HCT116 (cell line): ENCODE data around the gene RET. TPM values are rescaled to one million over a fixed set of nuclear protein-coding genes. Genes with fewer than 3 reads are reported as not detected.

Source experiments
- ATAC-seq: fragments of 200-7000 bp; cut with Tn5 transposase; 2 replicates; pipeline ENCODE4 v1.9.1; 2020; ENCODE audit warnings: mild to moderate bottlenecking, moderate library complexity
- BruUV-seq: library from RNA; stranded (reverse); fragments of 400-500 nt; replicated peaks from 2 replicates; lab custom pipeline; 2021; lab: Mats Ljungman, UMichigan
- CTCF ChIA-PET: fragments of 300-600 bp; sonication (Branson Sonifier 250); formaldehyde crosslinking; loops from one replicate; lab custom pipeline; 2021; ENCODE audit warnings: antibody characterized with exemption; lab: Charles Lee
- POLR2A ChIA-PET: fragments of 300-600, 350-600 bp; sonication (Branson Sonifier 250); formaldehyde crosslinking; loops from one replicate; lab custom pipeline; 2021; ENCODE audit warnings: antibody characterized with exemption; lab: Charles Lee
- RAD21 ChIA-PET, 2 experiments: fragments of 300-600 bp; sonication (Branson Sonifier 250); formaldehyde crosslinking; loops; one replicate each; lab custom pipeline; 2023; ENCODE audit warnings: low total read pairs in 2 of 2; ENCODE audit not compliant: uncharacterized antibody in 2 of 2, unreplicated experiment in 2 of 2, low non-redundant PET in 1 of 2; lab: Charles Lee
- DNase-seq: peaks from one replicate; pipeline ENCODE4 v3.0.0-alpha.2; 2010; ENCODE audit warnings: low read depth, low spot score
- H2AFZ ChIP-seq: fragments of 200-600 bp; shearing (Covaris generic), sonication (generic); 2 replicates; pipeline ENCODE4 v1.6.1; 2017; ENCODE audit warnings: low read depth, mixed run types, mixed read lengths, antibody characterized with exemption, low read length; ENCODE audit not compliant: poor library complexity, severe bottlenecking
- H3K27ac ChIP-seq: 2 replicates; pipeline ENCODE4 v1.5.1; 2012; ENCODE audit warnings: low read depth, low read length
- H3K27me3 ChIP-seq: fragments of 200-600 bp; sonication (generic); 2 replicates; pipeline ENCODE4 v1.6.1; 2016; ENCODE audit warnings: mixed run types, low read length, mixed read lengths; ENCODE audit not compliant: insufficient read depth
- H3K36me3 ChIP-seq, 2 experiments: fragments of 200-500 bp in 1 of 2; fragments of 200-600 bp in 1 of 2; sonication (Bioruptor generic) in 1 of 2; sonication (generic) in 1 of 2; 2 replicates each; pipeline versions ENCODE4 v1.5.1 to v1.6.1; 2014 to 2016; ENCODE audit warnings: low read length in 2 of 2, inconsistent platforms in 1 of 2, mixed read lengths in 1 of 2, mixed run types in 1 of 2; ENCODE audit not compliant: insufficient read depth in 2 of 2, control insufficient read depth in 1 of 2
- H3K4me1 ChIP-seq, 2 experiments: fragments of 200-600 bp in 1 of 2; sonication (generic) in 1 of 2; 2 replicates each; pipeline versions ENCODE4 v1.5.1 to v1.6.1; 2012 to 2017; ENCODE audit warnings: low read length in 2 of 2, inconsistent platforms in 1 of 2, mild to moderate bottlenecking in 1 of 2, mixed read lengths in 1 of 2, mixed run types in 1 of 2, moderate library complexity in 1 of 2; ENCODE audit not compliant: insufficient read depth in 2 of 2, control insufficient read depth in 1 of 2
- H3K4me2 ChIP-seq: fragments of 200-600 bp; sonication (generic); 2 replicates; pipeline ENCODE4 v1.6.1; 2017; ENCODE audit warnings: mixed run types, low read length, mixed read lengths
- H3K4me3 ChIP-seq, 2 experiments: fragments of 200-600 bp in 1 of 2; sonication (generic) in 1 of 2; replicated peaks in 1 of 2; 2 replicates each; pipeline ENCODE4 v1.5.1; 2011 to 2016; ENCODE audit warnings: low read length in 2 of 2, control low read depth in 1 of 2, low read depth in 1 of 2, mild to moderate bottlenecking in 1 of 2, mixed read lengths in 1 of 2, mixed run types in 1 of 2
- H3K79me2 ChIP-seq: fragments of 200-600 bp; sonication (generic); 2 replicates; pipeline ENCODE4 v1.6.1; 2017; ENCODE audit warnings: mild to moderate bottlenecking, mixed run types, low read length, moderate library complexity, mixed read lengths; ENCODE audit not compliant: insufficient read depth
- H3K9ac ChIP-seq: fragments of 200-600 bp; sonication (generic); 2 replicates; pipeline ENCODE4 v1.6.1; 2016; ENCODE audit warnings: low read length, mixed read lengths
- H3K9me2 ChIP-seq: fragments of 200-600 bp; sonication (generic), shearing (Covaris generic); 2 replicates; pipeline ENCODE4 v1.6.1; 2017; ENCODE audit warnings: mixed run types, mild to moderate bottlenecking, moderate library complexity; ENCODE audit not compliant: insufficient read depth
- H3K9me3 ChIP-seq, 2 experiments: fragments of 200-500 bp in 1 of 2; fragments of 200-600 bp in 1 of 2; sonication (Bioruptor generic) in 1 of 2; sonication (generic) in 1 of 2; 2 replicates each; pipeline ENCODE4 v1.6.1; 2014 to 2017; ENCODE audit warnings: low read length in 2 of 2, mixed read lengths in 2 of 2, inconsistent platforms in 1 of 2, low read depth in 1 of 2, mild to moderate bottlenecking in 1 of 2, mixed run types in 1 of 2, moderate library complexity in 1 of 2; ENCODE audit not compliant: control insufficient read depth in 1 of 2, insufficient read depth in 1 of 2
- H4K20me1 ChIP-seq: fragments of 200-600 bp; sonication (generic), shearing (Covaris generic); 2 replicates; pipeline ENCODE4 v1.6.1; 2017; ENCODE audit warnings: mixed run types, mild to moderate bottlenecking, moderate library complexity; ENCODE audit not compliant: insufficient read depth
- ATF3 ChIP-seq: IDR thresholded peaks from 2 replicates; pipeline ENCODE4 v1.6.1; 2012
- CBX3 ChIP-seq: IDR thresholded peaks from 2 replicates; pipeline ENCODE4 v1.6.1; 2012; ENCODE audit warnings: low read depth
- CEBPB ChIP-seq: IDR thresholded peaks from 2 replicates; pipeline ENCODE4 v1.6.1; 2012; ENCODE audit warnings: low read depth
- CTCF ChIP-seq, 3 experiments: fragments of 200-600 bp in 1 of 3; sonication (generic) in 1 of 3; IDR thresholded peaks in 2 of 3; conservative IDR thresholded peaks in 1 of 3; 2 replicates each; pipeline ENCODE4 v1.5.1; 2012 to 2017; ENCODE audit warnings: low read depth in 2 of 3, low read length in 2 of 3, antibody characterized with exemption in 1 of 3, borderline replicate concordance in 1 of 3, control low read depth in 1 of 3, mild to moderate bottlenecking in 1 of 3, mixed read lengths in 1 of 3, mixed run types in 1 of 3, moderate library complexity in 1 of 3; ENCODE audit not compliant: insufficient read depth in 1 of 3
- EZH2 ChIP-seq: fragments of 200-600 bp; sonication (generic); IDR thresholded peaks from 2 replicates; pipeline ENCODE4 v1.6.1; 2017; ENCODE audit warnings: antibody characterized with exemption, mixed run types
- FOSL1 ChIP-seq: IDR thresholded peaks from 2 replicates; pipeline ENCODE4 v1.6.1; 2012; ENCODE audit warnings: low read depth
- JUND ChIP-seq: IDR thresholded peaks from 2 replicates; pipeline ENCODE4 v1.6.1; 2012
- POLR2A ChIP-seq: IDR thresholded peaks from 2 replicates; pipeline ENCODE4 v1.7.0; 2011; ENCODE audit warnings: borderline replicate concordance; ENCODE audit not compliant: insufficient read depth, insufficient read length; ENCODE audit errors: extremely low read depth
- POLR2AphosphoS5 ChIP-seq: IDR thresholded peaks from 2 replicates; pipeline ENCODE4 v1.6.1; 2011; ENCODE audit warnings: mild to moderate bottlenecking, low read depth, low read length, moderate library complexity
- RAD21 ChIP-seq: IDR thresholded peaks from 2 replicates; pipeline ENCODE4 v1.6.1; 2012; ENCODE audit warnings: low read depth, mild to moderate bottlenecking
- REST ChIP-seq: IDR thresholded peaks from 2 replicates; pipeline ENCODE4 v1.6.1; 2012; ENCODE audit warnings: low read depth
- SIN3A ChIP-seq: IDR thresholded peaks from 2 replicates; pipeline ENCODE4 v1.6.1; 2012; ENCODE audit warnings: low read depth
- SRF ChIP-seq: IDR thresholded peaks from 2 replicates; pipeline ENCODE4 v1.6.1; 2012; ENCODE audit warnings: low read depth
- TCF7L2 ChIP-seq: IDR thresholded peaks from 2 replicates; pipeline ENCODE4 v1.7.0; 2011; ENCODE audit warnings: borderline replicate concordance, inconsistent platforms; ENCODE audit not compliant: insufficient read depth, insufficient read length; ENCODE audit errors: extremely low read depth
- YY1 ChIP-seq: IDR thresholded peaks from 2 replicates; pipeline ENCODE4 v1.6.1; 2011; ENCODE audit warnings: low read length, low read depth, moderate library complexity, mild to moderate bottlenecking; ENCODE audit not compliant: insufficient replicate concordance; ENCODE audit errors: extremely low read depth
- ZFX ChIP-seq: fragments of 450-650 bp; IDR thresholded peaks from 2 replicates; pipeline ENCODE4 v1.6.1; 2017
- intact Hi-C: fragments of 100-400 bp; cut with micrococcal nuclease; formaldehyde crosslinking; loops from 2 replicates; pipeline ENCODE4 v1.10.0; 2022
- total RNA-seq: library from RNA; stranded (reverse); gene quantifications from one replicate; pipeline ENCODE4 v1.2.1, GENCODE V29; 2021; ENCODE audit not compliant: unreplicated experiment
- TF ChIP-seq, protein P1 (sequence below): IDR thresholded peaks from 2 replicates; pipeline ENCODE4 v1.6.1; 2012

Gene RET
- total RNA-seq, 1 experiment from 2014 or later, result 5.9 TPM

GRCh38 chr10:43061760-43062159 is 15.1 kb upstream of the RET start:
- CTCF ChIA-PET, result no interaction called here

More at GRCh38 chr10:43061760-43062159, 15.1 kb upstream of the RET start:
- no peak overlapping the region for H3K4me2 ChIP-seq
- H3K9ac ChIP-seq, result no peak overlapping the region
- no peak overlapping the region for H3K4me3 ChIP-seq
- no peak for TF ChIP-seq ZFX
- no peak for TF ChIP-seq FOSL1
- TF ChIP-seq CEBPB, result no peak
- no peak for TF ChIP-seq POLR2A
- no peak for TF ChIP-seq ATF3
- no peak for TF ChIP-seq SIN3A
- TF ChIP-seq REST, result no peak
- TF ChIP-seq YY1, result no peak
- TF ChIP-seq EZH2, result no peak
- TF ChIP-seq RAD21, result no peak
- no peak for TF ChIP-seq JUND
- TF ChIP-seq, protein P1, sequence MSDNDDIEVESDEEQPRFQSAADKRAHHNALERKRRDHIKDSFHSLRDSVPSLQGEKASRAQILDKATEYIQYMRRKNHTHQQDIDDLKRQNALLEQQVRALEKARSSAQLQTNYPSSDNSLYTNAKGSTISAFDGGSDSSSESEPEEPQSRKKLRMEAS, result no peak
- no peak for TF ChIP-seq CBX3
- TF ChIP-seq SRF, result no peak
- no peak for TF ChIP-seq TCF7L2
- no peak for TF ChIP-seq CTCF (IDR thresholded peaks at IDR 0.05 in 2 of 3, conservative IDR thresholded peaks at IDR 0.05 in 1 of 3; ENCODE audit: borderline replicate concordance in 1 of 3, insufficient read depth in 1 of 3, low read depth in 2 of 3, low read length in 2 of 3)
- no peak for TF ChIP-seq POLR2AphosphoS5
- H3K36me3 ChIP-seq, result no peaks in the 10 kb centered on the region
- ChIA-PET POLR2A (no interaction called here), RAD21 (no interaction called here)
- DNase-seq (no peak), ATAC-seq (no peak)
- no peaks in the 10 kb centered on the region for H3K79me2 ChIP-seq
- no peak overlapping the region for H3K27ac ChIP-seq
- intact Hi-C loops, result no loop called here
- no peaks in the 10 kb centered on the region for H3K4me1 ChIP-seq
- H4K20me1 ChIP-seq, result no peaks in the 10 kb centered on the region
- H3K9me3 ChIP-seq, result no peaks in the 10 kb centered on the region
- no peak overlapping the region for H2AFZ ChIP-seq
- H3K27me3 ChIP-seq, result no peaks in the 10 kb centered on the region
- no TSS peak for BruUV-seq
- no peaks in the 10 kb centered on the region for H3K9me2 ChIP-seq
